Stomach (tissue), 9 donors: ENCODE data around the gene MINDY2. TPM values are rescaled to one million over a fixed set of nuclear protein-coding genes. Genes with fewer than 3 reads are reported as not detected.
"Not testable (repeated sequence)": the region's sequence is repeated elsewhere in the genome, so short reads cannot be mapped to it uniquely, and the experiment has no call there.

Experiments used
- DNase-seq, 2 donors: peaks; one replicate each; pipeline versions ENCODE4 v3.0.0 to v3.0.0-alpha.2; 2013 to 2019
- H3K27ac ChIP-seq, 5 donors: fragments of 200-600 bp in 4 of 5; sonication (generic) in 4 of 5; one replicate each; pipeline ENCODE4 v1.5.1; 2013 to 2019; ENCODE audit warnings: mild to moderate bottlenecking in 1 of 5, moderate library complexity in 1 of 5
- H3K27me3 ChIP-seq, 3 donors: fragments of 200-600 bp; sonication (generic); one replicate each; pipeline ENCODE4 v1.5.1; 2017 to 2019; ENCODE audit warnings: mixed run types in 1 of 3
- H3K36me3 ChIP-seq, 4 donors: fragments of 200-600 bp; sonication (generic); 1 replicate in 3 of 4; 2 replicates in 1 of 4; pipeline ENCODE4 v1.5.1; 2016 to 2019
- H3K4me1 ChIP-seq, 4 donors: fragments of 200-600 bp; sonication (generic); one replicate each; pipeline ENCODE4 v1.5.1; 2016 to 2019
- H3K4me3 ChIP-seq, 4 donors: fragments of 200-600 bp; sonication (generic) in 3 of 4; one replicate each; pipeline ENCODE4 v1.5.1; 2016 to 2019; ENCODE audit warnings: mild to moderate bottlenecking in 1 of 4
- H3K9me3 ChIP-seq, 4 donors: fragments of 200-600 bp; sonication (generic); one replicate each; pipeline ENCODE4 v1.5.1; 2016 to 2019
- EP300 ChIP-seq: sonication (generic); formaldehyde crosslinking; IDR thresholded peaks from one replicate; pipeline ENCODE4 v1.6.1; 2017; ENCODE audit warnings: antibody characterized with exemption
- POLR2A ChIP-seq, 4 donors: fragments of 450-650 bp; IDR thresholded peaks; one replicate each; pipeline ENCODE4 v1.6.1; 2016; ENCODE audit warnings: antibody characterized with exemption in 4 of 4, control low read depth in 2 of 4, mild to moderate bottlenecking in 1 of 4, moderate library complexity in 1 of 4
- POLR2AphosphoS5 ChIP-seq, 3 donors: sonication (generic); formaldehyde crosslinking; IDR thresholded peaks; one replicate each; pipeline ENCODE4 v1.6.1; 2016; ENCODE audit warnings: antibody characterized with exemption in 3 of 3
- whole genome bisulfite sequencing, 5 donors: extraction: QIAGEN DNeasy Blood & Tissue Kit in 3 of 5; methylation state at CpG; one replicate each; pipeline versions ENCODE4 v1.1.5 to v1.1.7; 2013 to 2018; 5-methylcytosine and 5-hydroxymethylcytosine counted together
- intact Hi-C: fragments of 100-400 bp; cut with DNase I; formaldehyde crosslinking; loops from one replicate; pipeline ENCODE4 v1.15.1; 2023; ENCODE audit warnings: low total_unique reads
- polyA plus RNA-seq, 3 donors: library from polyadenylated mRNA; stranded (reverse); fragments of 200-250 nt; gene quantifications; one replicate each; pipeline ENCODE4 v1.2.3, GENCODE V29; 2013
- total RNA-seq, 5 donors: library from RNA; depleted of rRNA; stranded (reverse); fragments of >200 nt; gene quantifications; one replicate each; pipeline versions ENCODE4 v1.1.0 to v1.2.3, GENCODE V29; 2014 to 2016
- TF ChIP-seq, protein P1 (sequence below), 7 experiments: fragments of 450-650 bp in 4 of 7; fragments of 200-600 bp in 3 of 7; sonication (generic) in 3 of 7; IDR thresholded peaks; one replicate each; pipeline ENCODE4 v1.5.1; 2016 to 2019; ENCODE audit warnings: antibody characterized with exemption in 7 of 7, control low read depth in 2 of 7, mild to moderate bottlenecking in 1 of 7
- donor health status: healthy with polysubstance abuse.
- donor health status: Bipolar disorder and iron deficiency.
- donor health status: healthy.

The MINDY2 gene
- total and polyA plus RNA-seq, 8 donors, result 3.1 to 34.1 (median 7.5) TPM

DNA sequence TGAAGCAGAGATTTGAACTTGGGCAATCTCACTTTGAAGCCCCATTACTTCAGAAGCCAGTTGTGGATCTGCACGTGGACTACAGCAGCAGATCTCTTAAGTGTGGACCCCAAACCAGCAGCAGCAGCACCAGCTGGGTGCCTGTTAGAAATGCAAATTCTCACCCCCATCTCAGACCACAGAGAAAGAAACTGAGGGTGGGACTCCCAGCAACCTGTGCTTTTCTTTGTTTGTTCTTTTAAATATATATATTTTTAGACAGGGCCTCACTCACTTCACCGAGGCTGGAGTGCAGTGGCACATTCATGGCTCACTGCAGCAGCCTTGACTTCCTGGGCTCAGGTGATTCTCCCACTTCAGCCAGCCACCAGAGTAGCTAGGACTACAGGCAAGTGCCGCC is 109.2 kb downstream of the MINDY2 start:
- Histone ChIP-seq H3K4me3 (no peak overlapping the region), H3K27ac (no peak overlapping the region), H3K27me3 (no peaks in the 10 kb centered on the region), H3K9me3 (no peaks in the 10 kb centered on the region), H3K4me1 (no peaks in the 10 kb centered on the region), H3K36me3 (peaks cover 63 to 91% (median 88%) of the 10 kb centered on the region in 4 donors)
- no peak for TF ChIP-seq POLR2AphosphoS5 (IDR thresholded peaks at IDR 0.05)
- TF ChIP-seq POLR2A (IDR thresholded peaks at IDR 0.05), result no peak
- TF ChIP-seq EP300, result no peak
- TF ChIP-seq, protein P1, sequence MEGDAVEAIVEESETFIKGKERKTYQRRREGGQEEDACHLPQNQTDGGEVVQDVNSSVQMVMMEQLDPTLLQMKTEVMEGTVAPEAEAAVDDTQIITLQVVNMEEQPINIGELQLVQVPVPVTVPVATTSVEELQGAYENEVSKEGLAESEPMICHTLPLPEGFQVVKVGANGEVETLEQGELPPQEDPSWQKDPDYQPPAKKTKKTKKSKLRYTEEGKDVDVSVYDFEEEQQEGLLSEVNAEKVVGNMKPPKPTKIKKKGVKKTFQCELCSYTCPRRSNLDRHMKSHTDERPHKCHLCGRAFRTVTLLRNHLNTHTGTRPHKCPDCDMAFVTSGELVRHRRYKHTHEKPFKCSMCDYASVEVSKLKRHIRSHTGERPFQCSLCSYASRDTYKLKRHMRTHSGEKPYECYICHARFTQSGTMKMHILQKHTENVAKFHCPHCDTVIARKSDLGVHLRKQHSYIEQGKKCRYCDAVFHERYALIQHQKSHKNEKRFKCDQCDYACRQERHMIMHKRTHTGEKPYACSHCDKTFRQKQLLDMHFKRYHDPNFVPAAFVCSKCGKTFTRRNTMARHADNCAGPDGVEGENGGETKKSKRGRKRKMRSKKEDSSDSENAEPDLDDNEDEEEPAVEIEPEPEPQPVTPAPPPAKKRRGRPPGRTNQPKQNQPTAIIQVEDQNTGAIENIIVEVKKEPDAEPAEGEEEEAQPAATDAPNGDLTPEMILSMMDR (IDR thresholded peaks at IDR 0.05), result no peak
- 80 to 95% (median 86%) methylated on average over 3 of the region's 3 CpGs for WGBS, 5 donors
- DNase-seq, result no peak
- intact Hi-C loops, result no loop called here

DNA sequence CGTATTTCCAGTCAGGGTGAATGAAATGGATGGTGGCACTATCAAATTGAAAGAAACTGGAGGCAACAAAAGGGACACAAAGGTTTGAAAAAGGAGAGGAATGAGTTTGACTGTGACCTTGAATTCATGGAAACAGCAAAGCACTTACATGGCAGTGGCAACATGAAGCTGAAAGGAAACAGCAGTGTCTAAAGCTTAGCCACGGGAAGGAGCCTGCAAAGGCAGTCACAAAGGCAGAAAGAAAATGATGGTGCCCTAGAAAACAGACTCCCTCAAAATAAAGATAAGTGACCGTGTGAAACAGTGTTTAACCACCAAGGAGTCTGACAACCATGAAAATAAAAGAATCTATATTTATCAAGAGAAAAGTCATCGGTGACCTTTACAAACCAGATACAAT is 111.1 kb downstream of the MINDY2 start:
- Histone ChIP-seq H3K9me3 (no peaks in the 10 kb centered on the region), H3K27me3 (no peaks in the 10 kb centered on the region), H3K36me3 (peaks cover 81 to 100% (median 99%) of the 10 kb centered on the region in 4 donors), H3K4me1 (no peaks in the 10 kb centered on the region), H3K4me3 (no peak overlapping the region), H3K27ac (no peak overlapping the region)
- no peak for DNase-seq
- intact Hi-C loops, result no loop called here
- WGBS, 5 donors, result 70 to 84% (median 76%) methylated on average over 4 of the region's 4 CpGs
- TF ChIP-seq POLR2A (IDR thresholded peaks at IDR 0.05) (no peak), POLR2AphosphoS5 (IDR thresholded peaks at IDR 0.05) (no peak), EP300 (no peak)
- TF ChIP-seq, protein P1 (IDR thresholded peaks at IDR 0.05), result no peak

DNA sequence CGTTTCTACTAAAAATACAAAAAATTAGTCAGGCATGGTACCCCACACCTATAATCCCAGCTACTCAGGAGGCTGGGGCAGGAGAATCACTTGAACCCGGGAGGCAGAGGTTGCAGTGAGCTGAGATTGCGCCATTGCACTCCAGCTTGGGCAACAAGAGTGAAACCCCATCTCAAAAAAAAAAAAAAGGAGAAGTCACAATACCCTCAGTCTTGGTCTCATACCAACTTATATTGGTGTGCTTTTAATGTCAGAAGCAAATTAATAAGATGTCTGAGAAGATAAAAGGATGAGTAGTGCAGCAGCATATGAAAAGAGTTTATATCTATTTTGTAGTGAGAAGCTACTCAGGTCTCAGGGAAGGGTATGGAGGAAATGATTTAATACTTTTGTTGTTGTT is 112.8 kb downstream of the MINDY2 start:
- DNase-seq, H3K27ac ChIP-seq, H3K4me3 ChIP-seq, H3K9me3 ChIP-seq, H3K4me1 ChIP-seq, H3K27me3 ChIP-seq, intact Hi-C loops: not testable (repeated sequence)
- H3K36me3 ChIP-seq, result peaks cover 85 to 100% (median 100%) of the 10 kb centered on the region in 4 donors
- WGBS, 5 donors, result 92 to 98% (median 95%) methylated on average over 3 of the region's 3 CpGs

DNA sequence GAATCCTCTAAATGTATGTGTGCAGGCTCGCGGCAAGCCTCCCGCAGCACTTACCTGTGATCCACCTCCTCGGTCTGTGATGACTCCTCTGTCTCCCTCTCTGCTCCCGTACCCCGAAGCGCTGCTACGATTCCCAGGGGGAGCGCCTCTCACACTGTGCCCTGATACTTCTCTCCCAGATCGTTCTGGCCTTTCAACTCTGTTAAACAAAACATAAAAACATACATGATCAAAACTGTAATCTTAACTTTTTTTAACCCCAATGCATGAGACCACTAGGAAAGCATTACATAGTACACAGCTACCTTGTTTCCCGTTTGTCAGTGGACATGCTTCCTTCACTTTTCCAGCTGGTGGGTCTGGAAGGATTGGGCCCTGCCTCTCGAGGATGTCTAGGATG is 115.8 kb downstream of the MINDY2 start:
- Histone ChIP-seq H3K27me3 (no peaks in the 10 kb centered on the region), H3K4me3 (no peak overlapping the region), H3K27ac (no peak overlapping the region), H3K4me1 (peaks cover 0 to 9% (median under 1%) of the 10 kb centered on the region in 4 donors), H3K36me3 (peaks cover 83 to 100% (median 100%) of the 10 kb centered on the region in 4 donors), H3K9me3 (no peaks in the 10 kb centered on the region)
- intact Hi-C loops, result no loop called here
- TF ChIP-seq POLR2A (IDR thresholded peaks at IDR 0.05) (no peak), POLR2AphosphoS5 (IDR thresholded peaks at IDR 0.05) (no peak), EP300 (no peak)
- TF ChIP-seq, protein P1 (IDR thresholded peaks at IDR 0.05), result no peak
- WGBS, 5 donors, result 92 to 96% (median 95%) methylated on average over 12 of the region's 12 CpGs
- DNase-seq, result no peak

DNA sequence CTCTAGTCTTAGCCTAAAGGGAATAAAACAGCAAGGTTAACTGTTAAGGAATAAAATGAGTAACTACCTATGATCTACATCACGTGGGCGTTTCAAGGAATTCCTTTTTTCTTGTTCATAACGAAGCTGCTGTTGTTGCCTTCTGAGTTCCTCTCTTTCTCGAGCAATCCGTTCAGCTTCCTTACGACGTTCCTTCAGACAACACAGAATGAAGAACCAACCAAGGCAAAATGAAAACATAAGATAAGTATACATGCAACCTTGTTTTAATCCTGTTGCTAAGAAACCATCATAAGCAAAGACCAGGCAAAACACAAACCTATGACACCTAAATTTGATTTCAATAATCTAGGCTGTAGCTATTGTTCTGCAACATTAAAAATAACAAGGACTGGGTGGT is 118.3 kb downstream of the MINDY2 start:
- intact Hi-C loops, result no loop called here
- Histone ChIP-seq H3K4me1 (peaks cover 0 to 9% (median 3%) of the 10 kb centered on the region in 4 donors), H3K9me3 (no peaks in the 10 kb centered on the region), H3K27me3 (no peaks in the 10 kb centered on the region), H3K36me3 (peaks cover 80 to 100% (median 100%) of the 10 kb centered on the region in 4 donors), H3K4me3 (no peak overlapping the region), H3K27ac (no peak overlapping the region)
- DNase-seq, result no peak
- TF ChIP-seq, protein P1 (IDR thresholded peaks at IDR 0.05), result no peak
- no peak for TF ChIP-seq POLR2AphosphoS5 (IDR thresholded peaks at IDR 0.05)
- no peak for TF ChIP-seq EP300
- TF ChIP-seq POLR2A (IDR thresholded peaks at IDR 0.05), result no peak
- 77 to 89% (median 84%) methylated on average over 7 of the region's 7 CpGs for WGBS, 5 donors
